NCI-H2227 (cell line): ENCODE results near the gene DHX8.
A peak's percentile ranks its signal among the peaks of the same experiment; 100 is the strongest.
"Not testable (repeated sequence)": the region's sequence is repeated elsewhere in the genome, so short reads cannot be mapped to it uniquely, and the experiment has no call there.

ENCODE experiments used
- DNase-seq: peaks from one replicate; lab custom pipeline; 2025; ENCODE audit not compliant: unreplicated experiment; lab: John Stamatoyannopoulos, UW

The DHX8 gene

GRCh38 chr17:43459878-43460277, 23.9 kb upstream of the DHX8 start:
- DNase-seq: not testable (repeated sequence)

DNA sequence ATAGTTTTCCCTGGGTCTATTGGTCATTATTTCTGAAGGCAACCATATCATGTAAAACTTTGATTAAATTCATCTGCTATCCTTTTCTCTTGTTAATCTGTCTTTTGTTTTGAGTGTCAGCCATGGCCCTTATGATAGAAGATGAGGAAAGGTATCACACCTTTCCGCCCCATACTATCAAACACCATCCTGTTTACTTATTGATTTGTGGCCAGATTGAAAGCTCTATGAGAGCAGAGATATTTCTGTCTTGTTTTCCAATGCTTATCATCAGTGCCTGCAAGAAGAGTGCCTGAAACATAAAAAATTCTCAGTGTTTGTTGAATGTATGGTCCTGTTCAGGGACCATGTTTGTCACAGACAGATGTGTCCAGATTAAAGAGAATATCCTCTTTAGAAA, 22.6 kb upstream of the DHX8 start:
- no peak for DNase-seq

DNA sequence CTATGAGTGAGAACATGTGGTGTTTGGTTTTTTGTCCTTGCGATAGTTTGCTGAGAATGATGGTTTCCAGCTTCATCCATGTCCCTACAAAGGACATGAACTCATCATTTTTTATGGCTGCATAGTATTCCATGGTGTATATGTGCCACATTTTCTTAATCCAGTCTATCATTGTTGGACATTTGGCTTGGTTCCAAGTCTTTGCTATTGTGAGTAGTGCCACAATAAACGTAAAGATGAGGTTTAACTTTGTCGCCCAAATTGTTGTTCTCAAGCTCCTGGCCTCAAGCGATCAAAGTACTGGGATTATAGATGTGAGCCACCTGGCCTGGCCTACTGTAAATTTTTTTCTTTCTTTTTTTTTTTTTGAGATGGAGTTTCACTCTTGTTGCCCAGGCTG, 21.2 kb upstream of the DHX8 start:
- DNase-seq: not testable (repeated sequence)

DNA sequence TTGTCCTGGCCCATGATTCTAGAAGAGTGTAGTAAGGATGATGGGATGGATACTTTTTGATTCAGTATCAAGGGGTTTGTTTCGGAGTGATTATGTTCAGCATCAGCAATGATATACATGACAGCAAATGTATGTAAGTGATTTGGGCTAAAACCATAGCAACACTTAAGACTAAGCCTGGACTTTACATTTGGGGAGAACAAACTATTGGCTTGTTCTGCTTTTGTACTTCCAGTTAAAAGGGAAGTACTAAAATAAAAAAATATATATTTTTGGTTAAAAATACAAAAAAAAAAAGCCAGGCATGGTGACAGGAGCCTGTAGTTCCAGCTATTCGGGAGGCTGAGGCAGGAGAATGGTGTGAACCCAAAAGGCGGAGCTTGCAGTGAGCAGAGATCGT, 20.5 kb upstream of the DHX8 start:
- DNase-seq: no peak

DNA sequence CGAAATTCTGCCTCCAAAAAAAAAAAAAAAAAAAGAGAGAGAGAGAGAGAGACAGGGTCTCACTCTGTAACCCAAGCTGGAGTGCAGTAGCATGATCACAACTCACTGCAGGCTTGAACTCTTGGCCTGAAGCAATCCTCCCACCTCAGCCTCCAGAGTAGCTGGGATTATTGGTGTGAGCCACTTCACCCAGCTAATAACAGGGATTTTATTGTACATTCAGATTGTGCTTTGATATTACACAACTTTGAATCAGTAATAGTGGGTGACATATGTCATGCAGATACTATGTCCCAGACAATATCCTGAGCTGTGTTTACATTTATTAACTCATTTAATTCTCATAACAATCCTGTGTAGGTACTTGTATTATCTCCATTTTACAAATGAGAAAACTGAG, 19.7 kb upstream of the DHX8 start:
- DNase-seq: no peak

GRCh38 chr17:43465049-43465448, 18.7 kb upstream of the DHX8 start:
- no peak for DNase-seq

DNA sequence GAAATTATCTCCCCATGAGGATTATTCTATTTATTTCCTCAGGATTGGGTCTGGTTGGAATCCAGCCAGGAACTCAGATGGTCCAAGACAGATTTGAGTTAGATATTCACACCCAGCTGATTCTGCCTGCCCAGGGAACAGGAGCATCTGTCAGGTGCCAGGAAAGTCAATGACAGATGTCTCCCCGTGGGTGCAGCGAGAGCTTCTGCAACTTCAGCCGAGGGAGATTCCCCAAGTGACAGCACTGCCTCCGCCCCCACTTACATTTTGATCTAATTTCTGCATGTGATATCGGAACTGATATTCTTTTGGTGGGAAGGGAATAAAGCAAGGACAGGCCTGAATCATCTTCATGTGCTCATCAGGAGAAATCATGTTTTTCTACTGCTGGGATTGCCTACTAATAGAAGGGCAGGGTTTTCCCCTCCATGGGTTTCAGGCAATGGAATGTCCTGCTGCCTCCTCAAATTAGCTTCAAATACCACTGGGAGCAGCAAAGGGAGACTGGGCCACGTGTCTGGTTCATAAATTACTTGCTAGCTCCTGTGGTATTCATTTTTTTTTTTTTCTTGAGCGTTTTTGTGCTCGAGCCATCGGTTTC, 15.7 kb upstream of the DHX8 start:
- DNase-seq: peak; percentile 52

- DNase-seq: no peak
These were observed 15.1 kb upstream of the DHX8 start for GRCh38 chr17:43468691-43469139.

- DNase-seq: no peak
These were observed 14.6 kb upstream of the DHX8 start for GRCh38 chr17:43469145-43469544.

- peak; percentile 37 for DNase-seq
These were observed 12.1 kb upstream of the DHX8 start for GRCh38 chr17:43471585-43472160.

DNA sequence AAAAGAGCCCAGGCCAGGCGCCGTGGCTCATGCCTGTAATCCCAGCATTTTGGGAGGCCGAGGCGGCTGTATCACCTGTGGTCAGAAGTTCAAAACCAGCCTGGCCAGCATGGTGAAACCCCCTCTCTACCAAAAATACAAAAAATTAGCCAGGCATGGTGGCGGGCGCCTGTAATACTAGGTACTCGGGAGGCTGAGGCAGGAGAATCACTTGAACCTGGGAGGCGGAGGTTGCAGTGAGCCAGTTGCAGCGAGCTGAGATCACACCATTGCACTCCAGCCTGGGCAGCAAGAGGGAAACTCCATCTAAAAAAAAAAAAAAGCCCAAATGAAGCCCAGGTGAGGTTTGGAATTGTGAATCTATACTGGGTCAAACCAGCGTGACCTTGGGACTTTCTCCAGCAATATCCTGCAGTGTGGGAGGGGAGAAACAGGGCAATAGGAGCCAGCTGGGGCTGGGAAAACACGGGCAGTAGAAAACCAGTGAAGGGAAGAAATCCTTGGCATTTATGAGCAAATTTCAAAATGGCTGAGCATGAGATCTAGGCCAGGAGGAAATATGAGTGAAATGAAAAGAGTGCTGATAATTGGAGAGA, 8.2 kb upstream of the DHX8 start:
- DNase-seq: no peak

- not testable (repeated sequence) for DNase-seq
These were observed 7.5 kb upstream of the DHX8 start for GRCh38 chr17:43476306-43476705.

- peak; percentile 97 for DNase-seq
These were observed 5.7 kb upstream of the DHX8 start for GRCh38 chr17:43477832-43478634.

- DNase-seq: peak; percentile 77
These were observed 3.8 kb upstream of the DHX8 start for GRCh38 chr17:43479948-43480347.

- DNase-seq: no peak
These were observed 1.4 kb upstream of the DHX8 start for GRCh38 chr17:43482103-43483012.

- DNase-seq: no peak
These were observed 6.8 kb downstream of the DHX8 start for GRCh38 chr17:43490621-43491020.

- DNase-seq: not testable (repeated sequence)
These were observed 25.7 kb downstream of the DHX8 start for GRCh38 chr17:43509440-43509839.

DNA sequence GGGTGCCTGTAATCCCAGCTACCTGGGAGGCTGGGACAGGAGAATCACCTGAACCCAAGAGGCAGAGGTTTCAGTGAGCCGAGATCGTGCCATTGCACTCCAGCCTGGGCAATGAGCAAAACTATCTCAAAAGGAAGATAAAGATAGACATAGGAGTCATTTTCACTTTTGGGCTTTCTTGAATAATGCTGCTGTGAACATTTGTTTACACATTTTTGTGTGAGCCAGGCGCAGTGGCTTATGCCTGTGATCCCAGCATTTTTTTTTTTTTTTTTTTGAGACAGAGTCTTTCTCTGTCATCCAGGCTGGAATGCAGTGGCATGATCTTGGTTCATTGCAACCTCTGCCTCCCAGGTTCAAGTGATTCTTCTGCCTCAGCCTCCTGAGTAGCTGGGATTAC, 27.4 kb downstream of the DHX8 start:
- DNase-seq: not testable (repeated sequence)

GRCh38 chr17:43515656-43516055, 31.9 kb downstream of the DHX8 start:
- DNase-seq: peak; percentile 28

DNA sequence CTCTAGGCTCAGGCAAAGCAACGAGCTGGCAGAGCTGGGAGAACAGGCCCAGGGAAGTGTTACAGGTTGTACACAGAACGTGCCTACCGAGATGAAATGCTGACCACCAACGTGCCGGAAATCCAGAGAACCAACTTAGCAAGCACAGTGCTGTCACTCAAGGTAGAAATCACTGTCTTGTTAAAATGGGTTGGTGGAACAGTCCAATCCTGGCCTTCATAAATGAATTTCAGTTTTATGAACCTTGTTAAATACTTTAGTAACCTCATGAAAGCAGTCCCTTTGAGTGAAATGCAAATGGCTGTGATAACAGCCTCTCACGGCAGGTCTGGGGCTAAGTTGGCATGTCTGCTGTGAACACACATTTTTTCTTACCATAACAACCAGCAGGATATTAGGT, 33.4 kb downstream of the DHX8 start:
- no peak for DNase-seq
